Fibroblast of villous mesenchyme (primary cell): ENCODE data around the gene DNAH11. TPM values are rescaled to one million over a fixed set of nuclear protein-coding genes. Genes with fewer than 3 reads are reported as not detected.

ENCODE experiments used
- DNase-seq: peaks from one replicate; pipeline ENCODE4 v3.0.0-alpha.2; 2010; ENCODE audit warnings: low read depth
- H3K4me3 ChIP-seq: 2 replicates; pipeline ENCODE4 v1.5.1; 2011; ENCODE audit warnings: low read depth, mild to moderate bottlenecking, low read length
- total RNA-seq: library from RNA; depleted of rRNA; stranded (reverse); fragments of >200 nt; gene quantifications from 2 replicates; pipeline ENCODE4 v1.2.3, GENCODE V29; 2012
- TF ChIP-seq, protein P1 (sequence below): IDR thresholded peaks from 2 replicates; pipeline ENCODE4 v1.5.1; 2012; ENCODE audit warnings: low read depth, mild to moderate bottlenecking, low read length; ENCODE audit not compliant: insufficient read depth

Gene DNAH11
- total RNA-seq, 1 donor, result under 0.01 TPM

DNA sequence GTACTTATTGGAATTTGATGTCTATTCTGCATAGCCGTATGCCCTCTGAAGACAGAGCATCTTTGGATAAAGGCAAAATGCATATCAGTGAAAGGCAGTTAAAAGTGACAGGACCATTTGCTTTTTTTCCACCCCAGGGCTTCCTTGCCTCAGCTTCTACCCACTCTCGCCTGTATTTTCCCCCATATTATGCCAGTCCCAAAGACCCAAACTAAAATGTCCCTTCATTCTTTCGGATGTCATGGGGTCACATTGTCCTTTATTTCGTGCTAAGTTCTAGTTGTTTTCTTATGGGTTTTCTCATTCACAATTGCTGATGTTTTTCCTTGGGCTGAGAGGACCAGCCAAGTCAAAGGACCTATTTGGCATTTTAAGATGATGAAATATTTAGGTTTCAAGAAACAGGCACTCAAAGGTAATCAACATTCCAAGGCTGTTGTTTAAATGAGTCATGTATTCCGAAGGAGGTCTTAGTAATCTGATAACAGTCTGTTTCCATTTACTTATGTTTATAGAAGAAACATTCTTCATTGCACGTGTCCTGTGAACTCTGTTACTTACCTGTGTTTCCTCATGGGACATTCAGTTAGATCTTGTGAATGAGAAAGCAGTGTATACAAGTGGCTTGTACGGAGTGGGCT, 74.1 kb downstream of the DNAH11 start:
- H3K4me3 ChIP-seq, result no peak overlapping the region
- TF ChIP-seq, protein P1, sequence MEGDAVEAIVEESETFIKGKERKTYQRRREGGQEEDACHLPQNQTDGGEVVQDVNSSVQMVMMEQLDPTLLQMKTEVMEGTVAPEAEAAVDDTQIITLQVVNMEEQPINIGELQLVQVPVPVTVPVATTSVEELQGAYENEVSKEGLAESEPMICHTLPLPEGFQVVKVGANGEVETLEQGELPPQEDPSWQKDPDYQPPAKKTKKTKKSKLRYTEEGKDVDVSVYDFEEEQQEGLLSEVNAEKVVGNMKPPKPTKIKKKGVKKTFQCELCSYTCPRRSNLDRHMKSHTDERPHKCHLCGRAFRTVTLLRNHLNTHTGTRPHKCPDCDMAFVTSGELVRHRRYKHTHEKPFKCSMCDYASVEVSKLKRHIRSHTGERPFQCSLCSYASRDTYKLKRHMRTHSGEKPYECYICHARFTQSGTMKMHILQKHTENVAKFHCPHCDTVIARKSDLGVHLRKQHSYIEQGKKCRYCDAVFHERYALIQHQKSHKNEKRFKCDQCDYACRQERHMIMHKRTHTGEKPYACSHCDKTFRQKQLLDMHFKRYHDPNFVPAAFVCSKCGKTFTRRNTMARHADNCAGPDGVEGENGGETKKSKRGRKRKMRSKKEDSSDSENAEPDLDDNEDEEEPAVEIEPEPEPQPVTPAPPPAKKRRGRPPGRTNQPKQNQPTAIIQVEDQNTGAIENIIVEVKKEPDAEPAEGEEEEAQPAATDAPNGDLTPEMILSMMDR, result no peak
- peak; percentile 49 for DNase-seq

DNA sequence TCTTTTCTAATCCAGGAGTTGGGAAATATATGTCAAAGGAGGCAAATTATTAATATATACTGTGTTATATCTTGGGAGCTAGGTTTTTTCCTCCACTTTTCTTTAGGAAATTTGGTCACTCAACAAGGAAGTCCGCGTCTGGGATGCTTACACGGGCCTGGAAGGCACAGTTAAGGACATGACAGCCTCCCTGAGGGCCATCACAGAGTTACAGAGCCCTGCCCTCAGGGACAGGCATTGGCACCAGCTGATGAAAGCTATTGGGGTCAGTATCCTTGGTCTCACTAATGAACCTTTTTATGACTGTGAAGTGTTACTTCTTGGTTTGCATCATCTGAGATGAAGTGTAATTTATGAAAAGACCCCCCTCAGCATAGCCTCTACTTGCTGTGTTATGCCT, 74.7 kb downstream of the DNAH11 start:
- TF ChIP-seq, protein P1, result no peak
- no peak for DNase-seq
- no peak overlapping the region for H3K4me3 ChIP-seq

DNA sequence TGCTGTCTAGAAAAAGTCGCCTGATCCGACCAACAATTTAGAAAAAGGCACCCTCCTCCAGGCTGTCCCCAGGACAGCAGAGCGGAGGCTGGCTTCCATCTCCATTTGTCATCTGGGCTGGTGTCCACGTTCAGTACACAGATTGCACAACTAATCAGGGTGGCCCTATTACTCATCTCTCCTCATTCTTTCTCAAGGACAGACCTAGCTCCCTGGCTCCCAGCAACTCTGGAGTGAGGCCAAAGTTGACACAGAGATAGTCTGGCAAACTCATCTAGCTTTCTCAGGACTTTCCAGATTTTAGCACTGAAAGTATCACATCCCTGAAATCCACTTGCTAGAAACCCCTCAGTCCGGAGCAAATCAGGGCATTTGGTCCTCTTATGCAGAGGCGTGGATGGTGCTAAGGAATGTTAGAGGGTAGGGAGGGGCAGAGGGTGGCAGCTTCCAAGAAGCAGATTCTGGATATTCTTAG, 75.1 kb downstream of the DNAH11 start:
- DNase-seq, result peak; percentile 89
- H3K4me3 ChIP-seq, result no peak overlapping the region
- TF ChIP-seq, protein P1, result no peak

DNA sequence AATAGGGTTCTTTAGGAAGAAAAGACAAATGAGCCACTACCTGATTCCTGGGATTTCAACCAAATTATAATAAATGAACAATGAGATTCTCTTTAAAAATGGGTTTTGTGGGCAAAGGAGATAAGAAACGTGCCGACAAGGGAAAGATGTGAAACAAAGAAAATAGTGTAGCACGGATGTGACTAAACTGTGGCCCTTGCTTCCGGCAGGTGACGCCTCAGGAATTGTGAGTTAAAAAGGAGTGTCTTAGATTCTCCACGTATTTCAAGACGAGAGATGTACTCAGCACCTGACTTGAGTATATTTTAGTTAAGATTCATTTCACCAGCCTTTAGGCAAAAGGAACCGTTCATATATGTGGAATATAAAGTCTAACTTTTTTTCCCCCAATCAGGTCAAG, 75.9 kb downstream of the DNAH11 start:
- no peak overlapping the region for H3K4me3 ChIP-seq
- DNase-seq, result no peak
- TF ChIP-seq, protein P1, result no peak

DNA sequence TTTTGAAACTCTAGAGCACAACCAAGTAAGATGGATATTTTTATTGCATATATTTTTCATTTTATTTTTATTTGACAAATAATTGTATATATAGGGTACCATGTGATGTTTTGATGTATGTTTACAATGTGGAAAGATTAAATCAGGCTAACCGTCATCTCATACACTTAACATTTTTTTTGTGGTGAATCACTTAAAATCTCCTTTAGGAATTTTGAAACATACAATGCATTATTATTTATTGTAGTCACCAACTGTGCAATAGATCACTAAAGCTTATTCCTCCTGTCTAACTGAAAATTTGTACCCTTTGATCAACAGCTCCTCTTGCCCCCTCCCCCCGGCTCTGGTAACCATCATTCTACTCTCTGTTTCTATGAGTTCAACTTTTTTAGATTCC, 77.2 kb downstream of the DNAH11 start:
- no peak overlapping the region for H3K4me3 ChIP-seq
- TF ChIP-seq, protein P1, result no peak
- DNase-seq, result no peak

DNA sequence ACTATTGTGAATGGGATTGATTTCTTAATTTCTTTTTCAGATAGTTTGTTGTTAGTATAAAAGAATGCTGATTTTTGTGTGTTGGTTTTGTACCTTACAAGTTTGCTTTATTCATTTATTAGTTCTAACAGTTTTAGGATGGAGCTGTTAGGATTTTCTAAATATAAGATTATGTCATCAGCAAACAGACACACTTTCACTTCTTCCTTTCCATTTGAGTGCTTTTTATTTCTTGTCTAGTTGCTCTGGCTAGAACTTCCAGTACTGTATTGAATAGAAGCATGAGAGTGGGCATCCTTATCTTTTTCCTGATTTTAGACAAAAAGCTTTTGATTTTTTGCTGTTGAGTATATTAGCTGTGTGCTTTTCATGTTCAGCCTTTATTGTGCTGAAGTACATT, 81.5 kb downstream of the DNAH11 start:
- no peak for DNase-seq
- no peak overlapping the region for H3K4me3 ChIP-seq
- TF ChIP-seq, protein P1, result no peak

DNA sequence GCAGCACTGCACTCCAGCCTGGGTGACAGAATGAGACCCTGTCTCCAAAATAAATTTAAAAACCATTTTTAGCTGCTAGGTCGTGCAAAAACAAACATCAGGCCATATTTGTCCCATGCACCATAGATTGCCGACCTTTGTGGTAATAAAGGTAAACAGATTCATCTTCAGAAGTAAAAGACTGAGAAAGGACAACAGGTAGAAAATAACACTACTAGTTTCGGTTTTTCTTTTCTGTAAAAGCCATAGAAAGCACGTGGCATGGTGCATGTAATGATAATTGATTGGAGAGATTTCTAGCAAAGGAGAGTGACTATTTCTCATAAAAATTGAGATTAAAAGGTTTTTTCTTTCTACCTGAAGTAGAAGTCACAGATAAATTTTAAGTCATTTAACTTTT, 93.9 kb downstream of the DNAH11 start:
- H3K4me3 ChIP-seq, result no peak overlapping the region
- no peak for DNase-seq
- TF ChIP-seq, protein P1, result no peak
